CD1c-positive myeloid dendritic cell (primary cell): ENCODE data around the gene GALK1.

Experiments used
- DNase-seq: peaks from one replicate; pipeline ENCODE4 v3.0.0-alpha.2; 2016; ENCODE audit errors: extremely low spot score

Gene GALK1

GRCh38 chr17:75725504-75725903 lies 39.5 kb downstream of the GALK1 start:
- no peak for DNase-seq

GRCh38 chr17:75724016-75725003 lies 40.7 kb downstream of the GALK1 start:
- no peak for DNase-seq

- DNase-seq, result no peak
Measured at GRCh38 chr17:75723171-75723930, 41.6 kb downstream of the GALK1 start.

- DNase-seq, result no peak
Measured at GRCh38 chr17:75722542-75723095, 42.4 kb downstream of the GALK1 start.

GRCh38 chr17:75722076-75722475 lies 42.9 kb downstream of the GALK1 start:
- no peak for DNase-seq

- DNase-seq, result no peak
Measured at GRCh38 chr17:75721463-75722011, 43.5 kb downstream of the GALK1 start.

GRCh38 chr17:75720656-75721462 lies 44.1 kb downstream of the GALK1 start, which contains the start of gene ITGB4:
ITGB4 (plus strand) TSS chr17:75721459; CDS start chr17:75724704, 3,245 bp downstream.
- DNase-seq, result peak; percentile 40

- DNase-seq, result no peak
Measured at GRCh38 chr17:75719732-75720131, 45.3 kb downstream of the GALK1 start.

- no peak for DNase-seq
Measured at GRCh38 chr17:75712446-75712845, 52.5 kb downstream of the GALK1 start.
